Hematopoietic multipotent progenitor cell treated with erythropoietin and hydrocortisone succinate and interleukin-3 and kit ligand, for 8 days (in vitro differentiated cells): ENCODE measurements around the gene NEU4.
"Not testable (repeated sequence)": the region's sequence is repeated elsewhere in the genome, so short reads cannot be mapped to it uniquely, and the experiment has no call there.

Source experiments
- DNase-seq: peaks from one replicate; pipeline ENCODE4 v3.0.0-alpha.2; 2015

NEU4 gene

DNA sequence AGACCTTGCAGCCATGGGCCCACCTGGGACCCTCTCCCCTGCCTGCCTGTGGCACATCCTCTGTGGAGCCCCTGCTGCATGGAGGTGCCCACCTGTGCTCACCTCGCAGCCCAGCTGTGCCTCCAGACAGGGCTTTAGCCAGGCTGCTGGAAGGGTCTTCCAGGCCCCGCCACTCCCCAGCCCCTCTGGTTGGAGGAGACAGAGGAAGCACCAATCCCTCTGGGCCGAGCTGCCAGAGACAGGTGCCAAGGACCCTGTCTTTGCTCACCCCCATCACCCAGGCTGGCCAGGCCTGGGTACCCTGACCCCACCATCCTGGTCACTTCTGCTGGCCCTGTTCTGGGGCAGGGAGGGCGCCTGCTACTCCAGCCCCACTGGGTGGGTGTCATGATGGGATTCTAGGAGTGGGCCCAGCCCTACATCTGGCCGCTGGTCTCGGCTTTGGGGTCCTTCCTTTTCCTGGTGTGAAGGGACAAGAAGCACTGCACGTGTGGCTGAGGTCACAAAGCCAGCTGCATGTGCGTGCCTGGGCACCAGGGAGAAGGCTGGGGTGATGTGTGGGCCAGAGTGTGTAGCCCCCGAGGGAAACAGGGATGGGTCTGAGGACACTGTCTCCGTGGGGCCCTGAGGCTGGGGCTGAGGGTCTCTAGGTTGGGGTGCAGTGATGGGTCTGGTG is 9.3 kb upstream of the NEU4 start:
- no peak for DNase-seq

DNA sequence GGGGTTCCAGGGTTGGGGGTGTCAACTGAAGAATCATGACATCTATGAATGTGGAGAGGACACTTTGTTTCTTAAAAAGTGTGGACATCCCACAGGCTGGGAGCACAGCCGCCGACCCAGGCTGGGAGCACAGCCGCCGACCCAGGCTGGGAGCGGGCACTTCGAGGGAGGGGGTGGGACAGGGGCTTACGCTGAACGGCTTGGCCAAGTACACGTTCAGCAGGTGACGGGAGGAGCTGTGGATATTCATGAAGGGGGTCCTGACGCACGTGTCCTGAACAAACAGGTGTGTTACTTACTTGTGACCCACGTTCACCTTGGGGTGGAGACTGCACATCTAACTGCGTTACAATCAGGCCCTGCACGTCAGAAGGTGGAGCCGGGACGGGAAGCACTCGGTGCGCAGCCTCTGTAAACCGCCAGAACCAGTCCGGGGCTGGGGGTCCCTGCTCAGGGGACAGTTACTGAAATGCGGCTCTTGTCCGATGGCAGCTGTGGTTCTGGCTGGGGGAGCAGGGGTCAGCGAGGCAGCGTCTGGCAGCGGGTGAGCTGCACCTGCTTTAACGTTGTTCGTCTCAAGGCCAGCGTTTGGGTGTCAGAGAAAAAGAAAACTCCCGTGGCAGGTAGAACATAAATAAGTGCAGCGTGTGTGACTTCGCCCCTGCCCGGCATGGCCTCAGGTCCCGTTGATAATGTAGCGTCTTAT is 8.6 kb upstream of the NEU4 start:
- not testable (repeated sequence) for DNase-seq

- no peak for DNase-seq
These were observed 7.2 kb upstream of the NEU4 start for GRCh38 chr2:241801611-241802420.

DNA sequence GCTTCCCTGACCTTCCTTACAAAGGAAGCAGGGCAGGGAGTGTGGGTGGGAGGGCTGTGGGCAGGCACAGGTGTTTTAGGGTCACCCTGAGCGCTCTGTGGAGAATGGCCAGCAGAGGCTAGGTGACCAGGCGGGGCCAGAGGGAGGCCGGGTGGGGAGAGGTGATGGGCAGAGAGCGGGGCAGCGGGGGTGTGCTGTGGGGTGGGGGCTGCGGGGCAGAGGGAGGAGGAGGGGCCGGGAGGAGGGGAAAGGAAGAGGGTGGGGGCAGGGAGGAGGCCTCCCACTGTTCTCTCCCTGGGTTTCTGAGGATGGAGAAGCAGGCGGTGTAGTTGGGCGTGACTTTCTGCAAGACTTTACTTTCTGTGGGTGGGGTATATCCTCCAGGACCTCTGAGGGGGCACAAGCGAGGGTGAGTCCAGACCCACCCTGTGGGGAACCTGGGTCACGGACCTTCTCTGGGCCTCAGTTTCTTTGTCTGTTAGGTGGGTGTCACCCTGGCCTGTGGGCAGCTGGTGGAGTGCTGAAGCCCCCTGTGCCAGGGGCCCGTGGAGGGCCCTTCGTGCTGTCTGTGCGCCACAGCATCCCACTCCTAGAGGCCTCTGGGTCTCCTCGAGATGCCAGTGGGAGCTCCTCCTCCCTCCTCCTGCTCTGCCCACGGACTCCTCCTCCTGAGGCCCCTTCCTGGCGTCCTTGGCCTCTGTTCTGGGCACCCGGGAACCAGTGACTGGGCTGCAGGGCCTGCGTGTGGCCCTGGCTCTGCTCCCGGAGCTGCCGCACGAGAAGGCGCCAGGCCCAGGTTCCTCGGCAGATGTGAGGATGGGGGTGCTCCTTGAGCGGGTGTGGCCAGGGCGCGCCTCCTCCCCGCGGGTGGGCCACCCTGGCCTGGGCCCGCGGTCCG is 6.3 kb upstream of the NEU4 start:
- DNase-seq, result no peak

DNA sequence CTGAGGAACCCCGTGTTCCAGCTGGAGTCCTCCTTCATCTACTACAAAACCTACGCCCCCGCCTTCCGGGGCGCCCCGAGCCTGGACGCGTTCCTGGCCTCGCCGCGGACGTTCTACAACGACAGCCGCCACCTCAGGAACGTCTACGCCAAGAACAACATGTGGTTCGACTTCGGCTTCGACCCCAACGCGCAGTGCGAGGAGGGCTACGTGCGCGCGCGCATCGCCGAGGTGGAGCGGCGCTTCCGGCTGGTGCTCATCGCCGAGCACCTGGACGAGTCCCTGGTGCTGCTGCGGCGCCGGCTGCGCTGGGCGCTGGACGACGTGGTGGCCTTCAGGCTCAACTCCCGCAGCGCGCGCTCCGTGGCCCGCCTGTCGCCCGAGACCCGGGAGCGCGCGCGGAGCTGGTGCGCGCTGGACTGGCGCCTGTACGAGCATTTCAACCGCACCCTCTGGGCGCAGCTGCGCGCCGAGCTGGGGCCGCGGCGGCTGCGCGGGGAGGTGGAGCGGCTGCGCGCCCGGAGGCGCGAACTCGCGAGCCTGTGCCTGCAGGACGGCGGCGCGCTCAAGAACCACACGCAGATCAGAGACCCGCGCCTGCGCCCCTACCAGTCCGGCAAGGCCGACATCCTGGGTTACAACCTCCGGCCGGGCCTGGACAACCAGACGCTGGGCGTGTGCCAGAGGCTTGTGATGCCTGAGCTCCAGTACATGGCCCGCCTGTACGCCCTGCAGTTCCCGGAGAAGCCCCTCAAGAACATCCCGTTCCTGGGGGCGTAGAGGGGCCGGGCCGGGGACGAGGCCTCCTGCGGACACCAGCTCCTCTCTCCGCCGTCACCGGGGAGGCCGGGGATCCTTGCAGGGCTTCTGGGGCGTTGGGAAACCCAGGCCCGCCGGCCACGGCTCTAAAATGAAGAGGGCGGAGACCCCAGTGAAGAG is 5.3 kb upstream of the NEU4 start:
- DNase-seq, result peak; percentile 39

GRCh38 chr2:241804326-241805229 is 4.4 kb upstream of the NEU4 start:
- DNase-seq, result peak; percentile 21

DNA sequence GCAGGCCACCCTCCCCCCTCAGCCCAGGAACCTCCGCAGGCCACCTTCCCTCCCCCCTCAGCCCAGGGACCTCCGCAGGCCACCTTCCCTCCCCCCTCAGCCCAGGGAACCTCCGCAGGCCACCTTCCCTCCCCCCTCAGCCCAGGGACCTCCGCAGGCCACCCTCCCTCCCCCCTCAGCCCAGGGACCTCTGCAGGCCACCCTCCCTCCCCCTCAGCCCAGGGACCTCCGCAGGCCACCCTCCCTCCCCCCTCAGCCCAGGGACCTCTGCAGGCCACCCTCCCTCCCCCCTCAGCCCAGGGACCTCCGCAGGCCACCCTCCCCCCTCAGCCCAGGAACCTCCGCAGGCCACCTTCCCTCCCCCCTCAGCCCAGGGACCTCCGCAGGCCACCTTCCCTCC is 2.8 kb upstream of the NEU4 start:
- not testable (repeated sequence) for DNase-seq

DNA sequence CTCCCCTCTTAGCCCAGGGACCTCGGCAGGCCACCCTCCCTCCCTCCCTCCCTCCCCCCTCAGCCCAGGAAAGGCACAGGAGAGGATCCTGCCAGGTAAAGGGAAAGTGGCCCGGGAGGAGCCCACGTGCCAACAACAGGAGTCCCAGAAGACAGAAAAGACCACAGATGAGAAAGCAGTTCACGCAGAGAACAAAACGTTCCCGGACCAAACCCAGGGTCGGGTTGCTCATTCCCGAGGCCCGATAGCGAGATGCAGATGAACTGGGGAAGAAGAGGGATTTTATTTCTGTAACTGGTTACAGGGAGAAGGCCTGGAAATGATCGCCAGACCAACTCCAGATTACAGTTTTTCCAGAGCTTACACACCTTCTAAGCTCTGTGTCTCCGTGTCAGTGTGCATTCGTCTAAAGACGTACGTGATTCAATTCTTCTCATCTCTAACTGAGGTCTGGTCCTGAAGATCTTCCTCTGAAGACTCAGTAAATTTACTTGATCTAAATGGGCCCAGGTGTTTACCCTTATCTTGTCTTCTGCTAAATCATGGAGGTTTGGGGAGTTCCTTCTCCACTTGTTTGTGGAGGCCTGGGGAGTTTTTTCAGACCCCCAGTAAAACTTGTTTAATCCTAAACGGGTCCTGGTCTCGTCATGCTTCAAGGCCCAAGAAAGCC is 807 bp upstream of the NEU4 start:
- DNase-seq, result no peak

DNA sequence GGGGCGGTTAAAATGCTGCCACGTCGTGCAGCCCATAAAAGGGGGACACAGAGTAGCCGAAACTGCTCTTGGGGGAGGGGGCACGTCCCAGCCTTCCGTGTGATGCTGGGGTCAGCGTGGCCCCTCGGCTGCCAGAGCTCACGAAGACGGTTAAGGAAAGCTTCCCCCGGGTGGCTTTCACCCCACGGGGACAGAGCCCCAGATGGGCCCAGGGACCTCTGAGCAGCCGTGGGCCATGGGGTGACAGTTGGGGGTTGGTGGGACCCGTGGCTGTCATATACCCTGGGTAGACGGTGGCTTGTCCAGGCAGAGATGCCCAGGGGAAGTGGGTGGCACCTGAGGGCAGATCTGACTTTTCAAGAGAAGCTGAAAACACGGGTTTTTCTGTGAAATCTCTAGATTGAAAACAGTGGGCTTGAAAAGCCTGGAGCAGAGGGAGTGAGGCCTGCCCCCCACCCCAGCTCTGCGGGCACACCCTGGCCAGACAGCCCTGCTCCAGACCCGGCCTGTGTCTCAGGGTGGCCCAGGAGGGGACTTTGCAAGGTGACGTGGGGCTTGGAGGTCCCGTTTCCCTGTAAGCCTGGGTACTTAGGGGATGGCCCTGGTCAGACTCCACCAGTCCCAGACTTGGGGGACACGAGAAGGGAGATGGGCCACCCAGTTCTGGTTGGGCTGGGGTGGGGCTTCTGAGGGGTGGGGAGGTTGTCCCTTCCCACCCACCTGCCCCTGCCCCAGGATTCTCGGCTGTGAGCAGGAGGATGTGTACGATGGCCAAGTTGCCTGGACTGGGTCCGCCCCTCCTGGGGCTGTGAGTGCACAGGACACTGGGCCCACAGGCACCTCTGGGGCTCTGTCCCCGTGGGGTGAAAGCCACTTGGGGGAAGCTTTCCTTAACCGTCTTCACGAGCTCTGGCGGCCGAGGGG is 652 bp downstream of the NEU4 start:
- DNase-seq, result no peak

DNA sequence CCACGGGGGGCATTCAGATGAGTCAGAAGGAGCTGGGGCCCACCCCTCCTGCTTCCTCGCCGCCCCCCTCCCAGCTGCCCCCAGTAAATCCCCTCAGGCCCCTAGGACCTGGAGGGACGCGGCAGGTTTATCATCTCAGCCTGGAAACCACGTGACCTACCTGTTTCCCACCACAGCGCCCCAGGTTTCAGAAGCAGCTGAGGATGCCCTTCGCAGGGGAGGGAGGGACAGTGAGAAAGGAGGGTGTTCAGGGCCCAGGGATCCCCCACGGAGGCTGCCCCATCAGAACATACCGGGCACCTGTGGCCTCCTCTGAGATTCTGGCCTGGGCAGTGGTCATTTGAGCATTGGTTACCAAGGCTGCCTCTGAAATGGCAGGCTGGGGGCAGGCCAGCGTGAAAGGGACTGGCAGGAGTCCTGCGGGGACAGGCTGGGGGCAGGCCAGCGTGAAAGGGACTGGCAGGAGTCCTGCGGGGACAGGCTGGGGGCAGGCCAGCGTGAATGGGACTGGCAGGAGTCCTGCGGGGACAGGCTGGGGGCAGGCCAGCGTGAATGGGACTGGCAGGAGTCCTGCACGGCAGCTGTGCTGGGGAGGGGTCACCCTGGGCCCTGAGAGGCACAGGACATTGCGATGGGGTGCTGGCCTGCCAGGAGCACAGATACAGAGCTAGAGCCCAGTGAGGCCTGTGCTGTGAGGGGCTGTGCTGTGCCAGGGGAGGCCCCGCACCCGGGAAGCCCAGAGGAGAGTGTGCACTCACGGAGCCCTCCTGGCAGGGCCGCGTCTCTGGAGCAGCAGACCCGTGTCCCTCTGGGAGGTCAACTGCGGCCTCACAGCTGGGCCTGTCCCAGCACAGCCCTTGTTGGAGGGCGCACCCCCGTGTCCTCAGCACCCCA is 1.6 kb downstream of the NEU4 start:
- DNase-seq, result no peak

- no peak for DNase-seq
These were observed 2.4 kb downstream of the NEU4 start for GRCh38 chr2:241811201-241811951.

GRCh38 chr2:241811952-241812729 is 3.1 kb downstream of the NEU4 start:
- DNase-seq, result no peak

DNA sequence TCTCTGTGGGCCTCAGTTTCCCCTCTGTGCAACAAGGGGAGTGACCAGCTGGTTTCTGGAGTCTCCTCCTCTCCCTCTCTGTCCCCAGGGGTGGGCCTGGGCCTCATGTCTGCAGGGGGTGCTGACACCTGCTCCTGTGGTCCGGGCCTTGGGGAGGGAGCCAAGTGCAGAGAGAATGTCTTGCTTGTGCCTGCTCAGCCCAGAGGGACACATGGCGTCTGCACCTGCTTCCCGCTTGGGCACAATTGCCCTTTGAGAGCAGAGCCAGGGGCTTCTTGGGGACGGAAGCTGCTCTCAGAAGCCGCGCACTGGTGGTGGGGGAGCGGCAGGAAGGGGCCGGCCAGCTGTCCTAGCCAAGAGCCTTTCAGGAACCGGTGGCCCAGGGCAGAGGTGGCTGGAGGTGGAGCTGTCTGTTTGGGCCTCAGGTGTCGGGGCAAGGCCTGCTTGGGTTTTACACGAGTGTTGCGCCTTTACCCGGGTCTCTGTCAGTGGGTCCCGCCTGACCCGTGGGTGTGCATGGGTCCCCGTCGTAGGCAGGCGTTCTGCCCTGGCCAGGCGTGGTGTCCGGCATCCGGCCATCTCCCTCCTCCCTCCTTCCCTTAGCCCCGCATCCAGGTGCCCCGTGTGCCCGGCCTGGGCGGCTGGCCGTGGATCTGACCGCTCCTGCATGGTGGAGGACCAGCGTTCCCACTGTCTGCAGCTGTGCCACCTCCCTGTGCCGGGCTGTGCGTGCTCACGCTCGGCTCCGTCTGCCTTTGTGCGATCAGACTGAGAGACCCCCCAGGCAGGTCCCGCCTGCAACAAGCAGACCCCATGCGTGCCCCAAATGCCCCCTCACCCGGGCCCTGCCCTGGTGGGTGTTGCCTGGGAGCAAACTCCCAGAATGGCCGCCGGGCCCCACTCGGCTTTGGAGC is 4.0 kb downstream of the NEU4 start:
- DNase-seq, result no peak

GRCh38 chr2:241813644-241814392 is 4.8 kb downstream of the NEU4 start:
- DNase-seq, result no peak

- no peak for DNase-seq
These were observed 5.3 kb downstream of the NEU4 start for GRCh38 chr2:241814393-241814642.
